Trophoblast cell (in vitro differentiated cells and primary cell): ENCODE measurements around the gene SPTB.

Experiments
- DNase-seq, 2 donors: peaks; one replicate each; pipeline ENCODE4 v3.0.0-alpha.2; 2016
- H2AFZ ChIP-seq: 2 replicates; pipeline ENCODE4 v1.6.1; 2013; ENCODE audit warnings: low read length, moderate library complexity, mild to moderate bottlenecking; ENCODE audit not compliant: insufficient read depth, poor library complexity
- H2AK5ac ChIP-seq: 2 replicates; pipeline ENCODE4 v1.6.1; 2013; ENCODE audit warnings: mild to moderate bottlenecking, low read length
- H2BK120ac ChIP-seq: 2 replicates; pipeline ENCODE4 v1.6.1; 2013; ENCODE audit warnings: low read length, mild to moderate bottlenecking, moderate library complexity; ENCODE audit not compliant: insufficient read depth, poor library complexity
- H2BK12ac ChIP-seq: 2 replicates; pipeline ENCODE4 v1.6.1; 2013; ENCODE audit warnings: mild to moderate bottlenecking, low read length, moderate library complexity
- H2BK5ac ChIP-seq: 2 replicates; pipeline ENCODE4 v1.6.1; 2013; ENCODE audit warnings: low read length, low read depth, moderate library complexity, mild to moderate bottlenecking; ENCODE audit not compliant: poor library complexity
- H3K14ac ChIP-seq: 2 replicates; pipeline ENCODE4 v1.6.1; 2013; ENCODE audit warnings: mild to moderate bottlenecking, low read length
- H3K18ac ChIP-seq: 2 replicates; pipeline ENCODE4 v1.6.1; 2013; ENCODE audit warnings: mild to moderate bottlenecking, low read length
- H3K23ac ChIP-seq: 2 replicates; pipeline ENCODE4 v1.6.1; 2013; ENCODE audit warnings: low read length
- H3K27ac ChIP-seq: 2 replicates; pipeline ENCODE4 v1.5.1; 2013; ENCODE audit warnings: low read depth, mild to moderate bottlenecking, inconsistent platforms, low read length, moderate library complexity
- H3K27me3 ChIP-seq: 2 replicates; pipeline ENCODE4 v1.6.1; 2013; ENCODE audit warnings: inconsistent platforms, mild to moderate bottlenecking, low read length, moderate library complexity; ENCODE audit not compliant: insufficient read depth
- H3K36me3 ChIP-seq, 2 experiments: 1 replicate in 1 of 2; 2 replicates in 1 of 2; pipeline ENCODE4 v1.6.1; 2013; ENCODE audit warnings: low read length in 2 of 2, mild to moderate bottlenecking in 2 of 2, moderate library complexity in 1 of 2; ENCODE audit not compliant: insufficient read depth in 2 of 2, control insufficient read depth in 1 of 2
- H3K4ac ChIP-seq: 2 replicates; pipeline ENCODE4 v1.6.1; 2013; ENCODE audit warnings: low read depth, mild to moderate bottlenecking, low read length, moderate library complexity
- H3K4me1 ChIP-seq, 2 experiments: 1 replicate in 1 of 2; 2 replicates in 1 of 2; pipeline ENCODE4 v1.6.1; 2013; ENCODE audit warnings: low read length in 2 of 2, mild to moderate bottlenecking in 2 of 2, moderate library complexity in 1 of 2; ENCODE audit not compliant: insufficient read depth in 2 of 2, control insufficient read depth in 1 of 2
- H3K4me2 ChIP-seq: 2 replicates; pipeline ENCODE4 v1.6.1; 2013; ENCODE audit warnings: inconsistent platforms, mild to moderate bottlenecking, low read length, moderate library complexity
- H3K4me3 ChIP-seq: 2 replicates; pipeline ENCODE4 v1.5.1; 2013; ENCODE audit warnings: mild to moderate bottlenecking, low read depth, low read length, inconsistent platforms
- H3K79me1 ChIP-seq: one replicate; pipeline ENCODE4 v1.6.1; 2013; ENCODE audit warnings: low read length
- H3K79me2 ChIP-seq: 2 replicates; pipeline ENCODE4 v1.6.1; 2013; ENCODE audit warnings: low read length, mild to moderate bottlenecking; ENCODE audit not compliant: control insufficient read depth, insufficient read depth, poor library complexity
- H3K9ac ChIP-seq: 2 replicates; pipeline ENCODE4 v1.6.1; 2013; ENCODE audit warnings: mild to moderate bottlenecking, low read length
- H3K9me3 ChIP-seq: 2 replicates; pipeline ENCODE4 v1.6.1; 2013; ENCODE audit warnings: low read depth, mild to moderate bottlenecking, control low read depth, inconsistent platforms, low read length; ENCODE audit not compliant: insufficient read depth
- H4K12ac ChIP-seq: 2 replicates; pipeline ENCODE4 v1.6.1; 2013; ENCODE audit warnings: low read depth, mild to moderate bottlenecking, low read length, moderate library complexity
- H4K8ac ChIP-seq: 2 replicates; pipeline ENCODE4 v1.6.1; 2013; ENCODE audit warnings: low read depth, mild to moderate bottlenecking, low read length, moderate library complexity
- H4K91ac ChIP-seq: one replicate; pipeline ENCODE4 v1.6.1; 2013; ENCODE audit warnings: low read depth, mild to moderate bottlenecking, low read length, moderate library complexity
- WGBS: extraction: QIAGEN DNeasy Blood & Tissue Kit; methylation state at CpG from one replicate; pipeline ENCODE4 v1.1.7; 2013; ENCODE audit warnings: missing lambda C conversion rate; ENCODE audit not compliant: insufficient read length, insufficient coverage; ENCODE audit errors: extremely low coverage; 5-methylcytosine and 5-hydroxymethylcytosine counted together

Gene SPTB

DNA sequence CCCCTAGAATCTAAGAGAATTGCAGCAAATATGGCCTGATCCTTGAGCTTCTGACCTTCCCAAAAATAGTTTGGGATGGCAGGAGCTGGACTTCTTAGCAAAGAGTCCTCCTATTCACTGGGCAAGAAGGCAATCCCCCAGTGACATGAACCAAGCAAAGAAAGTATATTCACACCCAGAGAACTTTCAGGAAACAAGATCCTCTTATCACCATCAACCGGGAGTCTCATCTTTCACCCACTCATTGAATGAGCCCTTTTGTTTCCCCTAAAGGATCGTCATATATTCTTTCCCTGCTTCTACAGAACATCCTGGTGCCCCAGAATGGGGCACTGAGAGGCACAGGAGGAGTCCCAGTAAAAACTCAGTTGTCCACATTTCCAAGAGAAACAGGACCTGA is 19.7 kb downstream of the SPTB start:
- no peak overlapping the region for H2BK120ac ChIP-seq
- H3K79me1 ChIP-seq = no peaks in the 10 kb centered on the region
- no peak overlapping the region for H3K4ac ChIP-seq
- H3K36me3 ChIP-seq = no peaks in the 10 kb centered on the region
- no peak overlapping the region for H2AK5ac ChIP-seq
- H4K12ac ChIP-seq = no peak overlapping the region
- no peaks in the 10 kb centered on the region for H3K27me3 ChIP-seq
- no peak overlapping the region for H4K91ac ChIP-seq
- H3K27ac ChIP-seq = no peak overlapping the region
- H3K23ac ChIP-seq = no peak overlapping the region
- H3K9me3 ChIP-seq = no peaks in the 10 kb centered on the region
- no peak overlapping the region for H2AFZ ChIP-seq
- no peak overlapping the region for H3K4me2 ChIP-seq
- no peak overlapping the region for H3K14ac ChIP-seq
- WGBS = no CpG with 5 or more reads among the region's 2 CpGs
- H3K4me1 ChIP-seq = no peaks in the 10 kb centered on the region
- H3K4me3 ChIP-seq = no peak overlapping the region
- H4K8ac ChIP-seq = no peak overlapping the region
- no peak overlapping the region for H2BK5ac ChIP-seq
- no peak for DNase-seq
- no peaks in the 10 kb centered on the region for H3K79me2 ChIP-seq
- no peak overlapping the region for H3K18ac ChIP-seq
- no peak overlapping the region for H3K9ac ChIP-seq
- no peak overlapping the region for H2BK12ac ChIP-seq

DNA sequence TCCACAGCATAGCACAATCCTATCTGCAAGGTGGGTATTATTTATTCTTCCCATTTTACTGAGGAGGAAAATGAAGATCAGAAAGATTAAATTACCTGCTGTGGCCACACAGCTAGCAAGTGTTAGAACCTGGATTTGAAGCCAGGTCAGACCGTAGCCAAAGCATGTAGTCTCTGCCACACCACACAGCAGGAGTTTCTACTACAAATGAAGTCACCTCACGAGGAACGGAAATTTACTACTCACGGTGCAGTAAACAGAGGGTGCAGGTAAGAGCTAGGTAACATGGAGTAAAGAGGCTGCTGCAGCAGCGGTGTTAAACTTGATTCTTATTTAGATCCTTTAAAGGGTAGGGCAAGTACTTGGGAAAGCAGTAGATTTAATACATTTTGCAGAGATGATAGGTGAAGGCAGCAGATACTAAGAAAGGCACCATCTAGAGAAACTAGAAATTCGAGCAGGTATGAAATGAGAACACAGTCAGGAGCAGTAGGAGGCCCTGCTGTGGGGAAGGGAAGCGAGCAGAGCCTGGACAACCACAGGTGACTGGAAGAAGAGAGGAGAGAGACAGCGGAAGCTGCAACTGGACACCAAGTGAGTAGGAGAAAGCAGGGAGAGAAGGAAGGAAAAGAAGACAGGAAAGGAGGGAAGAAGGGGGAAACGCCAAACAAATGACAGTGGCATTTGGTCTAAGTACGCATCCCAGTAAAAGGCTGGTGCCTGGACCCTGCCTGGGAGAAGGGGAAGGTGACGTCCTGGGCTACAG is 21.5 kb downstream of the SPTB start:
- Histone ChIP-seq H3K79me2 (no peaks in the 10 kb centered on the region), H4K8ac (no peak overlapping the region), H4K12ac (no peak overlapping the region), H3K79me1 (no peaks in the 10 kb centered on the region), H3K27ac (no peak overlapping the region), H3K9ac (no peak overlapping the region), H2BK120ac (no peak overlapping the region), H4K91ac (no peak overlapping the region), H3K18ac (no peak overlapping the region), H3K4me3 (no peak overlapping the region), H2AK5ac (no peak overlapping the region), H3K36me3 (no peaks in the 10 kb centered on the region), H3K4me2 (no peak overlapping the region), H2BK5ac (no peak overlapping the region), H3K27me3 (no peaks in the 10 kb centered on the region), H3K23ac (no peak overlapping the region), H2BK12ac (no peak overlapping the region), H3K14ac (no peak overlapping the region), H3K4me1 (no peaks in the 10 kb centered on the region), H3K9me3 (no peaks in the 10 kb centered on the region), H2AFZ (no peak overlapping the region), H3K4ac (no peak overlapping the region)
- no CpG with 5 or more reads among the region's 11 CpGs for WGBS
- DNase-seq = no peak

DNA sequence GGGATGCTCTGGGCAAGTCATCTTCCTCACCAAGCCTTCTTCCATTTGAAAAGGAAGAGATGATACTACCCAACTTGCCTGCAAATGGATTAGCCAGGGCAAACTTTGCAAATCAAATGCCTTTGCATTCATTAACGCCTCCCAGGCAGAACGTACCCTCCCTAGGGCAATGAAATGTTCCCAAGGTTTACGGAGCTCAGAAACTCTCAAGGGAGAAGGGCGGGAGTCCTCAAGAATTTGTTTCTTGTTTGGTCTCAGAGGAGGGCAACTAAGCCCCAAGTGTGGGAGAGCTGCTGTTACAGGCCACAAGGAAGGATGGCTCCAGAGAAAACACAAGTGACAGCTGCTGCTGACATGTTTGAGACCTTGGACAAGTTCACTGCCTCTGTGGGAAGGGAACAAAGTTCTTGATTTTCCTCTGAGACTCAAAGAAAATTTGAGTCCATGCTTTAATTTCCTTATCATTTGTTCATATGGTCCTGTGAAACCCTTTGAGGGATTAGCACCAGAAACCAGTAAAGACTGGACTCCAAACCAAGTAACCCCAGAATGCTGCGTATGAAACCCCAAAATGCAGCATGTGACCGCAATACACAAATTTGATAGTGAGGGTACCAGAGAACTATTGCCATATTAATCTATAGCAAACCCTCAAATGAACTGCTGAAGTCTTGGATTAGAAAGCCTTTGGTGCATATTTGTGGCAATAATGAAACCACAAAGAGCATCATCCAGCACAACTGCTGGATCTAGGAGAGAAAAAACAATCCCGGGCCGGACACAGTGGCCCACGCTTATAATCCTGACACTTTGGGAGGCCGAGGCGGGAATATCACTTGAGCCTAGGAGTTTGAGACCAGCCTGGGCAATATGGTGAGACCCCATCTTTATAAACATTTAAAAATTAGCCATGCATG is 22.9 kb downstream of the SPTB start:
- H3K18ac ChIP-seq = no peak overlapping the region
- H3K4ac ChIP-seq = no peak overlapping the region
- H3K79me2 ChIP-seq = no peaks in the 10 kb centered on the region
- DNase-seq = no peak
- no peaks in the 10 kb centered on the region for H3K4me1 ChIP-seq
- H3K4me2 ChIP-seq = no peak overlapping the region
- WGBS = no CpG with 5 or more reads among the region's 11 CpGs
- H3K4me3 ChIP-seq = no peak overlapping the region
- no peak overlapping the region for H3K23ac ChIP-seq
- no peaks in the 10 kb centered on the region for H3K36me3 ChIP-seq
- H4K91ac ChIP-seq = no peak overlapping the region
- H4K12ac ChIP-seq = no peak overlapping the region
- H3K79me1 ChIP-seq = no peaks in the 10 kb centered on the region
- H3K9me3 ChIP-seq = no peaks in the 10 kb centered on the region
- no peak overlapping the region for H2AFZ ChIP-seq
- no peak overlapping the region for H2BK12ac ChIP-seq
- H3K27me3 ChIP-seq = no peaks in the 10 kb centered on the region
- no peak overlapping the region for H3K27ac ChIP-seq
- no peak overlapping the region for H2BK120ac ChIP-seq
- no peak overlapping the region for H3K9ac ChIP-seq
- H3K14ac ChIP-seq = no peak overlapping the region
- no peak overlapping the region for H2BK5ac ChIP-seq
- no peak overlapping the region for H2AK5ac ChIP-seq
- no peak overlapping the region for H4K8ac ChIP-seq

DNA sequence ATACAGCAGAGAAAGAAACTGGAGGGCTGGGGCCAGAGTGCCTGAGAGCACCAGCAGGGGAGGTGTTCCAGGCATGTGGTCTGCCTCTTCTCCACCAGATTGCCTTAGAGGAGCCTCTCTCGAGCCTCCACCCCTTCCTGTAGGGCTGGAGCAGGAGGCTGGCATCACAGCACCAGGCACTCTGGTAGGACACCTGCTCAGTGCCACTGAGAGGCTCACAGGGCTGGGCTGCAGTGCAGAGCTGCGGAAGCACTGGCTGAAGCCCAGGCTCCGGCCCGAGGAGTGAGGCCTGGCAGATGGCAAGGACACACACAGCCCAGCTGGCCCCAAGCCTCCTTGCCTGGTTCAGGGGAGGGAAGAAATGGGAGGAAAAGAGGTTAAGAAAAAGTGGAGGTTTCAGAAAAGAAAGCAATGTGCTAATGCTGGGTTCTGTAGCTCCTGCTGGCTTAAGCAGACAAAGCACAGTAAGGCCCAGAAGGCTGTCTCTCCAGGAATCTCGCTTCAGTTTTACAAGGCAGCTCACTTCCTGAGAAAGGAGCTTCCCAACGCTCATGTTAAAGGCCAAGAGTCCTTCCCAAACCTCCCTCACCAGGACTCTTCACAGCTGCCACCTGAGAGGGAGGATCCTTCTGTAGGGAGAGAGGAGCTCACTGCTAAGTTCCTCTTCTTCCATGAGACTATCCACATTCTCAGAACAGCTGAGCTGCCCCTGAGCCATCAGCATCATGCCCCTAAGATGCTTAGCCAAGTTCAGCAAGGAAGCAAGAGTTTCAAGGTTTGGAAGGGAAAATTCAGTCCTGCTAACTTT is 23.8 kb downstream of the SPTB start:
- H4K12ac ChIP-seq = no peak overlapping the region
- H2BK120ac ChIP-seq = no peak overlapping the region
- H3K18ac ChIP-seq = no peak overlapping the region
- no peak overlapping the region for H4K91ac ChIP-seq
- no peak overlapping the region for H3K27ac ChIP-seq
- no peak overlapping the region for H3K4me2 ChIP-seq
- no peaks in the 10 kb centered on the region for H3K79me2 ChIP-seq
- H3K79me1 ChIP-seq = no peaks in the 10 kb centered on the region
- no peak overlapping the region for H3K23ac ChIP-seq
- WGBS = no CpG with 5 or more reads among the region's 6 CpGs
- no peak overlapping the region for H3K4ac ChIP-seq
- no peak overlapping the region for H3K14ac ChIP-seq
- no peaks in the 10 kb centered on the region for H3K9me3 ChIP-seq
- no peak overlapping the region for H4K8ac ChIP-seq
- H3K4me1 ChIP-seq = no peaks in the 10 kb centered on the region
- no peak overlapping the region for H3K4me3 ChIP-seq
- no peak overlapping the region for H2AK5ac ChIP-seq
- H2BK12ac ChIP-seq = no peak overlapping the region
- no peaks in the 10 kb centered on the region for H3K27me3 ChIP-seq
- H3K9ac ChIP-seq = peak overlapping the region; percentile 36
- no peak for DNase-seq
- no peak overlapping the region for H2AFZ ChIP-seq
- no peak overlapping the region for H2BK5ac ChIP-seq
- H3K36me3 ChIP-seq = no peaks in the 10 kb centered on the region
